ENCODE measurements around the gene MAPT. TPM values are rescaled to one million over a fixed set of nuclear protein-coding genes. Genes with fewer than 3 reads are reported as not detected.

The MAPT gene
- total RNA-seq, 4 donors from 2014 or later: 4.2 to 11.1 (median 7.3) TPM

DNA sequence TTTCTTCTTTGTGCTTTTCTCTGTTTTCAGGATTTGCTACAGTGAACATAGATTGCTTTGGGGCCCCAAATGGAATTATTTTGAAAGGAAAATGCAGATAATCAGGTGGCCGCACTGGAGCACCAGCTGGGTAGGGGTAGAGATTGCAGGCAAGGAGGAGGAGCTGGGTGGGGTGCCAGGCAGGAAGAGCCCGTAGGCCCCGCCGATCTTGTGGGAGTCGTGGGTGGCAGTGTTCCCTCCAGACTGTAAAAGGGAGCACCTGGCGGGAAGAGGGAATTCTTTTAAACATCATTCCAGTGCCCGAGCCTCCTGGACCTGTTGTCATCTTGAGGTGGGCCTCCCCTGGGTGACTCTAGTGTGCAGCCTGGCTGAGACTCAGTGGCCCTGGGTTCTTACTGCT is 105.9 kb downstream of the MAPT start:
- intact Hi-C loops (cut with DNase I): loop anchor here (5.0 to 10.0 kb wide), 2 partner anchors 42 to 285 kb away; no protein-coding TSS in a partner anchor
- Histone ChIP-seq H3K27ac (replicated peaks in 1 of 4) (no peak overlapping the region), H3K4me3 (no peak overlapping the region), H3K9me3 (no peaks in the 10 kb centered on the region), H3K27me3 (no peaks in the 10 kb centered on the region), H3K4me1 (peaks cover 12 to 21% (median 20%) of the 10 kb centered on the region in 4 donors), H3K36me3 (peaks cover 0 to under 1% (median 0%) of the 10 kb centered on the region in 4 donors)
- DNase-seq (ENCODE audit: extremely low spot score): no peak
- WGBS: 69% methylated on average over 7 of the region's 7 CpGs
- TF ChIP-seq POLR2A (IDR thresholded peaks at IDR 0.05; ENCODE audit: low read depth): no peak
- no peak for TF ChIP-seq EP300 (IDR thresholded peaks at IDR 0.05)
- TF ChIP-seq, protein P1, sequence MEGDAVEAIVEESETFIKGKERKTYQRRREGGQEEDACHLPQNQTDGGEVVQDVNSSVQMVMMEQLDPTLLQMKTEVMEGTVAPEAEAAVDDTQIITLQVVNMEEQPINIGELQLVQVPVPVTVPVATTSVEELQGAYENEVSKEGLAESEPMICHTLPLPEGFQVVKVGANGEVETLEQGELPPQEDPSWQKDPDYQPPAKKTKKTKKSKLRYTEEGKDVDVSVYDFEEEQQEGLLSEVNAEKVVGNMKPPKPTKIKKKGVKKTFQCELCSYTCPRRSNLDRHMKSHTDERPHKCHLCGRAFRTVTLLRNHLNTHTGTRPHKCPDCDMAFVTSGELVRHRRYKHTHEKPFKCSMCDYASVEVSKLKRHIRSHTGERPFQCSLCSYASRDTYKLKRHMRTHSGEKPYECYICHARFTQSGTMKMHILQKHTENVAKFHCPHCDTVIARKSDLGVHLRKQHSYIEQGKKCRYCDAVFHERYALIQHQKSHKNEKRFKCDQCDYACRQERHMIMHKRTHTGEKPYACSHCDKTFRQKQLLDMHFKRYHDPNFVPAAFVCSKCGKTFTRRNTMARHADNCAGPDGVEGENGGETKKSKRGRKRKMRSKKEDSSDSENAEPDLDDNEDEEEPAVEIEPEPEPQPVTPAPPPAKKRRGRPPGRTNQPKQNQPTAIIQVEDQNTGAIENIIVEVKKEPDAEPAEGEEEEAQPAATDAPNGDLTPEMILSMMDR (IDR thresholded peaks at IDR 0.05): no peak
- no peak for TF ChIP-seq POLR2AphosphoS5 (IDR thresholded peaks at IDR 0.05)

GRCh38 chr17:46000757-46001156 is 106.4 kb downstream of the MAPT start:
- Histone ChIP-seq H3K4me3 (no peak overlapping the region), H3K36me3 (no peaks in the 10 kb centered on the region), H3K4me1 (peaks cover 12 to 21% (median 20%) of the 10 kb centered on the region in 4 donors), H3K27me3 (no peaks in the 10 kb centered on the region), H3K27ac (replicated peaks in 1 of 4) (no peak overlapping the region), H3K9me3 (no peaks in the 10 kb centered on the region)
- DNase-seq (ENCODE audit: extremely low spot score): no peak
- no peak for TF ChIP-seq POLR2AphosphoS5 (IDR thresholded peaks at IDR 0.05)
- TF ChIP-seq POLR2A (IDR thresholded peaks at IDR 0.05; ENCODE audit: low read depth): no peak
- TF ChIP-seq, protein P1 (IDR thresholded peaks at IDR 0.05): no peak
- TF ChIP-seq EP300 (IDR thresholded peaks at IDR 0.05): no peak
- whole genome bisulfite sequencing: 94% methylated on average over 2 of the region's 2 CpGs
- intact Hi-C loops (cut with DNase I): loop anchor here (5.0 to 10.0 kb wide), 2 partner anchors 42 to 284 kb away; no protein-coding TSS in a partner anchor

DNA sequence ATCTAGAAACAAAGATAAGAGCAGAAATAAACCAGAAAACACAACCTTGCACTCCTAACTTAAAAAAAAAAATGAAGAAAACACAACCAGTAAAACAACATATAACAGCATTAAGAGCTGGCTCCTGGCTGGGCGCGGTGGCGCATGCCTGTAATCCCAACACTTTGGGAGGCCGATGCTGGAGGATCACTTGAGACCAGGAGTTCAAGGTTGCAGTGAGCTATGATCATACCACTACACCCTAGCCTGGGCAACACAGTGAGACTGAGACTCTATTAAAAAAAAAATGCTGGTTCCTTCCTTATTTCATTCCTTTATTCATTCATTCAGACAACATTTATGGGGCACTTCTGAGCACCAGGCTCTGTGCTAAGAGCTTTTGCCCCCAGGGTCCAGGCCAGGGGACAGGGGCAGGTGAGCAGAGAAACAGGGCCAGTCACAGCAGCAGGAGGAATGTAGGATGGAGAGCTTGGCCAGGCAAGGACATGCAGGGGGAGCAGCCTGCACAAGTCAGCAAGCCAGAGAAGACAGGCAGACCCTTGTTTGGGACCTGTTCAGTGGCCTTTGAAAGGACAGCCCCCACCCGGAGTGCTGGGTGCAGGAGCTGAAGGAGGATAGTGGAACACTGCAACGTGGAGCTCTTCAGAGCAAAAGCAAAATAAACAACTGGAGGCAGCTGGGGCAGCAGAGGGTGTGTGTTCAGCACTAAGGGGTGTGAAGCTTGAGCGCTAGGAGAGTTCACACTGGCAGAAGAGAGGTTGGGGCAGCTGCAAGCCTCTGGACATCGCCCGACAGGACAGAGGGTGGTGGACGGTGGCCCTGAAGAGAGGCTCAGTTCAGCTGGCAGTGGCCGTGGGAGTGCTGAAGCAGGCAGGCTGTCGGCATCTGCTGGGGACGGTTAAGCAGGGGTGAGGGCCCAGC is 107.3 kb downstream of the MAPT start:
- no peaks in the 10 kb centered on the region for H3K27me3 ChIP-seq
- no peak overlapping the region for H3K27ac ChIP-seq (replicated peaks in 1 of 4)
- no peaks in the 10 kb centered on the region for H3K9me3 ChIP-seq
- H3K4me1 ChIP-seq: peaks cover 12 to 21% (median 20%) of the 10 kb centered on the region in 4 donors
- H3K36me3 ChIP-seq: no peaks in the 10 kb centered on the region
- intact Hi-C loops (cut with DNase I): loop anchor here (1.0 to 10.0 kb wide), 3 partner anchors 41 to 283 kb away; no protein-coding TSS in a partner anchor
- no peak for DNase-seq (ENCODE audit: extremely low spot score)
- TF ChIP-seq POLR2A (IDR thresholded peaks at IDR 0.05; ENCODE audit: low read depth) (no peak), POLR2AphosphoS5 (IDR thresholded peaks at IDR 0.05) (no peak), EP300 (IDR thresholded peaks at IDR 0.05) (no peak)
- TF ChIP-seq, protein P1 (IDR thresholded peaks at IDR 0.05): no peak
- no peak overlapping the region for H3K4me3 ChIP-seq
- WGBS: 69% methylated on average over 13 of the region's 13 CpGs

DNA sequence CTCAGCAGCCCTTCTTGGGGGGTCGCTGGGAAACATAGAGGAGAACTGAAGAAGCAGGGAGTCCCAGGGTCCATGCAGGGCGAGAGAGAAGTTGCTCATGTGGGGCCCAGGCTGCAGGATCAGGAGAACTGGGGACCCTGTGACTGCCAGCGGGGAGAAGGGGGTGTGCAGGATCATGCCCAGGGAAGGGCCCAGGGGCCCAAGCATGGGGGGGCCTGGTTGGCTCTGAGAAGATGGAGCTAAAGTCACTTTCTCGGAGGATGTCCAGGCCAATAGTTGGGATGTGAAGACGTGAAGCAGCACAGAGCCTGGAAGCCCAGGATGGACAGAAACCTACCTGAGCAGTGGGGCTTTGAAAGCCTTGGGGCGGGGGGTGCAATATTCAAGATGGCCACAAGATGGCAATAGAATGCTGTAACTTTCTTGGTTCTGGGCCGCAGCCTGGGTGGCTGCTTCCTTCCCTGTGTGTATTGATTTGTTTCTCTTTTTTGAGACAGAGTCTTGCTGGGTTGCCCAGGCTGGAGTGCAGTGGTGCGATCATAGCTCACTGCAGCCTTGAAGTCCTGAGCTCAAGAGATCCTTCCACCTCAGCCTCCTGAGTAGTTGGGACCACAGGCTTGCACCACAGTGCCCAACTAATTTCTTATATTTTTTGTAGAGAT is 108.1 kb downstream of the MAPT start:
- H3K4me1 ChIP-seq: peaks cover 12 to 21% (median 20%) of the 10 kb centered on the region in 4 donors
- H3K27me3 ChIP-seq: no peaks in the 10 kb centered on the region
- no peak for DNase-seq (ENCODE audit: extremely low spot score)
- TF ChIP-seq EP300 (IDR thresholded peaks at IDR 0.05): no peak
- TF ChIP-seq, protein P1 (IDR thresholded peaks at IDR 0.05): peak in 2 of 3 experiments; percentile 98
- intact Hi-C loops (cut with DNase I): loop anchor here (1.0 to 10.0 kb wide), 3 partner anchors 40 to 282 kb away; no protein-coding TSS in a partner anchor
- no peaks in the 10 kb centered on the region for H3K36me3 ChIP-seq
- no peaks in the 10 kb centered on the region for H3K9me3 ChIP-seq
- H3K4me3 ChIP-seq: no peak overlapping the region
- WGBS: 21% methylated on average over 8 of the region's 8 CpGs
- no peak overlapping the region for H3K27ac ChIP-seq (replicated peaks in 1 of 4)
